HCT116 (cell line): ENCODE data around the gene FES.

ENCODE experiments used
- ATF3 ChIP-seq: IDR thresholded peaks from 2 replicates; pipeline ENCODE4 v1.6.1; 2012
- CEBPB ChIP-seq: IDR thresholded peaks from 2 replicates; pipeline ENCODE4 v1.6.1; 2012; ENCODE audit warnings: low read depth
- CTCF ChIP-seq, 3 experiments: fragments of 200-600 bp in 1 of 3; sonication (generic) in 1 of 3; IDR thresholded peaks in 2 of 3; conservative IDR thresholded peaks in 1 of 3; 2 replicates each; pipeline ENCODE4 v1.5.1; 2012 to 2017; ENCODE audit warnings: low read depth in 2 of 3, low read length in 2 of 3, antibody characterized with exemption in 1 of 3, borderline replicate concordance in 1 of 3, control low read depth in 1 of 3, mild to moderate bottlenecking in 1 of 3, mixed read lengths in 1 of 3, mixed run types in 1 of 3, moderate library complexity in 1 of 3; ENCODE audit not compliant: insufficient read depth in 1 of 3
- EGR1 ChIP-seq: IDR thresholded peaks from 2 replicates; pipeline ENCODE4 v1.6.1; 2012; ENCODE audit warnings: low read depth
- EZH2 ChIP-seq: fragments of 200-600 bp; sonication (generic); IDR thresholded peaks from 2 replicates; pipeline ENCODE4 v1.6.1; 2017; ENCODE audit warnings: antibody characterized with exemption, mixed run types
- FOSL1 ChIP-seq: IDR thresholded peaks from 2 replicates; pipeline ENCODE4 v1.6.1; 2012; ENCODE audit warnings: low read depth
- JUND ChIP-seq: IDR thresholded peaks from 2 replicates; pipeline ENCODE4 v1.6.1; 2012
- MAX ChIP-seq: IDR thresholded peaks from 2 replicates; pipeline ENCODE4 v1.6.1; 2012
- POLR2A ChIP-seq: IDR thresholded peaks from 2 replicates; pipeline ENCODE4 v1.7.0; 2011; ENCODE audit warnings: borderline replicate concordance; ENCODE audit not compliant: insufficient read depth, insufficient read length; ENCODE audit errors: extremely low read depth
- POLR2AphosphoS5 ChIP-seq: IDR thresholded peaks from 2 replicates; pipeline ENCODE4 v1.6.1; 2011; ENCODE audit warnings: mild to moderate bottlenecking, low read depth, low read length, moderate library complexity
- SP1 ChIP-seq: IDR thresholded peaks from 2 replicates; pipeline ENCODE4 v1.6.1; 2012; ENCODE audit warnings: low read depth
- SRF ChIP-seq: IDR thresholded peaks from 2 replicates; pipeline ENCODE4 v1.6.1; 2012; ENCODE audit warnings: low read depth
- TF ChIP-seq, protein P1 (sequence below): IDR thresholded peaks from 2 replicates; pipeline ENCODE4 v1.6.1; 2012; ENCODE audit warnings: low read depth

GRCh38 chr15:90918034-90918788, 33.9 kb downstream of the FES start:
- TF ChIP-seq MAX (no peak), POLR2A (no peak), POLR2AphosphoS5 (no peak), FOSL1 (no peak), CTCF (IDR thresholded peaks at IDR 0.05 in 2 of 3, conservative IDR thresholded peaks at IDR 0.05 in 1 of 3; ENCODE audit: borderline replicate concordance in 1 of 3, insufficient read depth in 1 of 3, low read depth in 2 of 3, low read length in 2 of 3) (no peak), ATF3 (no peak), SP1 (no peak), CEBPB (no peak), SRF (no peak), JUND (no peak), EGR1 (no peak), EZH2 (no peak)
- TF ChIP-seq, protein P1, sequence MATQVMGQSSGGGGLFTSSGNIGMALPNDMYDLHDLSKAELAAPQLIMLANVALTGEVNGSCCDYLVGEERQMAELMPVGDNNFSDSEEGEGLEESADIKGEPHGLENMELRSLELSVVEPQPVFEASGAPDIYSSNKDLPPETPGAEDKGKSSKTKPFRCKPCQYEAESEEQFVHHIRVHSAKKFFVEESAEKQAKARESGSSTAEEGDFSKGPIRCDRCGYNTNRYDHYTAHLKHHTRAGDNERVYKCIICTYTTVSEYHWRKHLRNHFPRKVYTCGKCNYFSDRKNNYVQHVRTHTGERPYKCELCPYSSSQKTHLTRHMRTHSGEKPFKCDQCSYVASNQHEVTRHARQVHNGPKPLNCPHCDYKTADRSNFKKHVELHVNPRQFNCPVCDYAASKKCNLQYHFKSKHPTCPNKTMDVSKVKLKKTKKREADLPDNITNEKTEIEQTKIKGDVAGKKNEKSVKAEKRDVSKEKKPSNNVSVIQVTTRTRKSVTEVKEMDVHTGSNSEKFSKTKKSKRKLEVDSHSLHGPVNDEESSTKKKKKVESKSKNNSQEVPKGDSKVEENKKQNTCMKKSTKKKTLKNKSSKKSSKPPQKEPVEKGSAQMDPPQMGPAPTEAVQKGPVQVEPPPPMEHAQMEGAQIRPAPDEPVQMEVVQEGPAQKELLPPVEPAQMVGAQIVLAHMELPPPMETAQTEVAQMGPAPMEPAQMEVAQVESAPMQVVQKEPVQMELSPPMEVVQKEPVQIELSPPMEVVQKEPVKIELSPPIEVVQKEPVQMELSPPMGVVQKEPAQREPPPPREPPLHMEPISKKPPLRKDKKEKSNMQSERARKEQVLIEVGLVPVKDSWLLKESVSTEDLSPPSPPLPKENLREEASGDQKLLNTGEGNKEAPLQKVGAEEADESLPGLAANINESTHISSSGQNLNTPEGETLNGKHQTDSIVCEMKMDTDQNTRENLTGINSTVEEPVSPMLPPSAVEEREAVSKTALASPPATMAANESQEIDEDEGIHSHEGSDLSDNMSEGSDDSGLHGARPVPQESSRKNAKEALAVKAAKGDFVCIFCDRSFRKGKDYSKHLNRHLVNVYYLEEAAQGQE = no peak
